GM19043 (cell line): ENCODE measurements around the gene DCST1.

Source experiments
- ATAC-seq: cut with Tn5 transposase; IDR thresholded peaks from one replicate; pipeline ENCODE4 v1.9.1; 2021; ENCODE audit warnings: low read depth; ENCODE audit not compliant: unreplicated experiment

The DCST1 gene

DNA sequence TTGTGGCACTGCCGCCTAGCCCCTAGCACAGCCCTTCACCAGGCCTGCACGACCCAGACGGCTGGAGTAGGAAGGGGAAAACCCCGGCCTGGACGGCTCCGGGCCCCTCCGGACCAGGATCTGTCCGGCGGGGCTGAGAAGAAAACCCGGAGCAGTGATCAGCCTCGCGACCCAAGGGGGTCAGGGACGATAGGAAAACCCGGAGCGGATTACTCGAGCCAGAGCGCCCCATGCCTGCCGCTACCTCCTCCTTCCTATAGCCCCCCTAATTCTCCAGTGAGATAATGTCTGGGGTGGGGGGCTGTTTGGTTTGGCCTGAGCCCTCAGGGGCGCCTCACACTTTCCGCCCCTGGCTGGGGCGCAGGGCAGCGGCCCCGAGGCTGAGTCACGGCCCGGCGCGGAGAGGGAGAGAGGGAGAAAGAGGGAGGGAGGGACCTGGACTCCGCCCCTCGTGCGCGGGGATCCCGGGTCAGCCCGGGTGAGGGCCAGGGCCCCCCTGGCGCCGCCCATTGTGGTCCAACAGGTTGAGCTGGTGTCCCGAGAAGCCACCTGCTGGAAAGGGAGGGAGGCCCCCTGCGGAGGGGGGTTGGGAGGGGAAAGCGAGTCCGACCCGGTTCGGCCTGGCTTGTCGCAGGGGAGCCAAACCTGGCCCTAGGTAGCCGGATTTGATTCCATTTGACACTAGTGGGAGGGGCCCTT, 32.7 kb upstream of the DCST1 start:
- ATAC-seq = no peak

DNA sequence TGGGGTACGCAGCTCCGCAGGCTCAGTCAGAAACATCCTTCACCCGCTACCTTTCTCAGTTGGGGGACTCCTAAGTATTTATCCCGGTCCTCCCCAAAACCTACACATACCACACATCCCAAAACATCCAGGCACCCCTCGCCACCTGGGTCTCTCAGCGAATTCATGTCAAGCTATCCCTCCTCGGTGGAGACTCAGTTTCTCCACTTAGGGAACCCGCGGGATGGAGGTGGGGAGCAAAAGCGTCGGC, 32.3 kb upstream of the DCST1 start:
- no peak for ATAC-seq

DNA sequence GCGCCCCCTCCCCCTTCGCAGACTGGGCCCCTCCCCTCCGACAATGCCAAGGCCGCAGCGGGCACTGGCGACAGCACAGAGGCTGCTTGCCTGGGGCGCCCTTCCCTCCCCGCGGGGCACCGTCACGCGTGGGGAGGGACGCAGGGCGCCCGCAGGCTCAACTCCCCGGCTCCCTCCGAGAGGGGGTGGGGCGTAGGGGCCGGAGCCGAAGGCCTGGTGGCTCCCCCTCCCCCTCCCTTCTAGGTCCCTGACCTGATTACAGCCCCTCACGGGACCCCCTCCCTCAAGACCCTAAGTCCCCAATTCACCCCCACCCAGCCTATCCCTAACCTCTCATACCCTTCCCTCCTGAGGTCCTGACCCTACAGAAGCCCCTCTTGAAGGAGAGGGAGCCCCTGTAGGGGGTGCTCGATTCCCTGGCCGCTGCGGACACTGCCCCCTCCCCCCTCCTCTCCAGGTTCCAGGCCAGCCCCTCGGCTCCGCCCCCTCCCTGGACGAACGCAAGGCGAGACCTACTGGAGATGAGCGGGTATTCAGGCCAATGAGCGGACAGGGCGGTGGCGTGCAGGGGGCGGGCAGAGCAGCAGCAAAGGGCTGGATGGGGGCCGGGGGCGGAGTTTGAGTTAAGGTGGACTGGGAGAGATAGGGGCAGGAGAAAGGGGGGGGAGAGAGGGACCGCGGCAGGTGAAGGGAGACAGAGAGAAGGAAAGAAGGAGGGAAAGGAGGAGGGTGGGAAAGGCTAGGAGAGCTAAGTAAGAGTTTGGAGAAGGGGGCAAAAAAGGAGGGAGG, 31.8 kb upstream of the DCST1 start:
- peak; percentile 51 for ATAC-seq

DNA sequence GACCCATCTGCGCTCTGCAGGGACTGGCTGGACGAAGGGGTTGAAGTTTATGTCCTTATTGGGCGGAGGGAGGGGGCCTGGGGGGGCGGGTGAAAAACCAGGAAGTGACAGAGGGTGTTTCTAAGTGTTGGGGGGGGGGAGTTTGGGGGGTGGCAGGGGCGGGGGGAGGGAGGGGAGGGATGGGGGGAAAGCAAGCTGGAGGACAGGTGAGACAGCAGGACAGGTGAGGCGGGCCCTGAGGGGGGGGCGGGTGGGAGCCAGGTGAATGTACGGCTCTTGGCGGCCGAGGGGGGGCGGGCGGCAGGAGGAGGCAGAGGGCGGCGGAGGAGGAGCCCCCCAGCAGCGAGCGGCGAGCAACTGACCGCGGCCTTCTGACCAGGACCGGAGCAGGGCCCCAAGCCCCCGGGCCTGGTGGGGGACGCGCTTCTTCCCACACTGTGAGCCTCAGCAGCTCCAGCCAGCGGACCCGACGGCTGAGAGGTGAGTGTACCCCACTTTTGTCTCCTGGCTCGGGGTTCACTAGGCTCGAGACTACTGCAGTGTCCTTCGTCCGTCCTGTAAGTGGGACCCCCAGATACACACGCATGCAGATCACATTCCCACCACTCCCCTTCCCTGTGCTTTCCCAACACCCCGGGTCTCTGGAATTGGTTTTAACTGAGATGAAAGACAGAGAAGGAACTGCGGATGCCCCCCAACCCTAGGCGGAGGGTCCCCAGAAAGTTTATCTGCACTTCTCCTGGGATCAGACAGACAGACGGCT, 31.0 kb upstream of the DCST1 start, which contains the start of gene ZBTB7B:
TSS of gene ZBTB7B (plus strand) at position 339 of the 763 bp plus-strand sequence. CDS start 11,859 bp downstream, outside the sequence.
- ATAC-seq = no peak

DNA sequence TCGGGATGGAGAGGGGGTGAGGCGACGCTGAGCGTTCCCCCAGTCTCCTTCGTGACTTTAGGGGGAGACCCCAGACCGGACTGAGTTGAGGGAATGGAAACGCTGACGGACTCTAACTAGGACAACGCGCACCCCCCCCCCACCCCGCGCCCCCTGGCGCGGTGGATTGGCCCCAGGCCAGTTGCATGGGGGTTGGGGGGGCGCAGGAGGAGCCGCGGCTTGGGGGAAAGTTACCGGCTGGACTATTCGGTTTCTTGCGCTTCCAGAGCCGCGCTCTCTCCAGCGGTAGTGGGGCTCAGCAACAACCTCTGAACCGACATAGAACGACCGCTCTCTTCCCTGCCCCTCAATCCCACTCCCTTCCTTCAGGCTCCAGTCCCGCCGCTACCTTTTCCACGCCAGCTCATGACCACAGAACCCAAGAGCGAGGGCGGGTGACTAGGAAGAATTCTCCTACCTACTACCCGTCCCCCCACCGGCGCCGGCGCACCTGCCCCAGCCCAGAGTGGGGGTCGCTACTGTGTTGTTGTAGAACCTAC, 30.3 kb upstream of the DCST1 start:
- ATAC-seq = no peak

DNA sequence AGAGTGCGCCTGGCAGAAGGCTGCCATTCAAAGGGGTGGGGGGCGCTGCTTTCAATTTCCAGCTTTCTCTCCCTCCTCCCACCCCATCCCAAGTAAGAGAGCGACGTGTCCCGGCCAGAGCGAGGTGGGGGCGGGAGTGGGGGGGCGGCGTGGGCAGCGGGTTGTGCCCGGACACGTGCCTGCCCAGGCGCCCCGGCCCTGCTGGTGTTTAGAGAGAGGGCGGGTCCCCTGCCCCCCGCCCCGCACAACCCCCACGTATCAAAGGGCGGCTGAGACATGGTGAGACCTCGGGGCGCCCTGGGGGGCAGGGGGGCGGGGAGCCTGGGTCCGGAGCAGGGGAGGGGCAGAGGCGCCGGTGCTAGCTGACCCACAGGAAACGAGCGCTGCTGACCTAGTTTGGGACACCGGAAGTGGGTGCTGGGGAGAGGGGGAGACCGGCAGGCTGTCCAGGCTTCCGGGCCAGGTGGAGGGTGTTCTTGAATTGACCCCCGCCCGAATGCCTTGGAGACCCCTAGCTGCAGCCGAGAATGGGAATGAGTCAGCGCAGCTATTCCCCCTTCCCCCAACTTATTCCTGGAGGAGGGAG, 29.8 kb upstream of the DCST1 start:
- no peak for ATAC-seq

DNA sequence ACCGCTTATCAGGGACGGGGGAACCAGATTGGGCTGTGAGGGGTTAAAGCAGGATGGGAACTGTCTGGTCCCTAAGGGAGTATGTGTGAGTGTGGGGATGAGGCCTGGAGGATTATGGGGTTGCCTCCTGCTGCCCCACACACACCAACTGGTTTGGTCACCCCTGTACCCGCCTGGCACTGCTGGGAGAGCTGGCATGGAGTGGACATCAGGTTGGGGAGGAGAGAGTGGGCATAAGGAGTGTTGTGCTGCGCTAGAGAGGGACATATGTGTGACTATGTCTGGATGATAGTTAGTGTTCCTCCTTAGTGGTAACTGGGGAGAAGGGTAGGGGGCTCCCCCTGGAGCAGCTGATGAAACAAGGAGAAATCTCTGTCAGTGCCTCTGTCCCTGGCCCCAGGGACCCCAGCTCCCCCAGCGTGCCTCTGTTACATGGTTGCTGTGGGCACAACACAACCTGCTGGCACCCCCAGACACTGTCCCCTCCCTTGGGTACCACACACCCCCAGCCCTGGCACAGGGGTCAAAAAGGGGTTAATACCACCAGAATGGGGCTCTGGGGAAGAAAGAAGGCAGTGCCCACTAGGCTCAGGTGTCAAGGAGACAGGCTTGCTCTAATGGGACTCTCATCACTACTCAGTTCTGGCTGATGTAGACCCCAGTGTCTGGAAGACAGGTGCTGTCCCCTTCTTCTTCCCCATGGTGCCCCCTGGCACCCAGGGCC, 29.1 kb upstream of the DCST1 start:
- ATAC-seq = no peak

DNA sequence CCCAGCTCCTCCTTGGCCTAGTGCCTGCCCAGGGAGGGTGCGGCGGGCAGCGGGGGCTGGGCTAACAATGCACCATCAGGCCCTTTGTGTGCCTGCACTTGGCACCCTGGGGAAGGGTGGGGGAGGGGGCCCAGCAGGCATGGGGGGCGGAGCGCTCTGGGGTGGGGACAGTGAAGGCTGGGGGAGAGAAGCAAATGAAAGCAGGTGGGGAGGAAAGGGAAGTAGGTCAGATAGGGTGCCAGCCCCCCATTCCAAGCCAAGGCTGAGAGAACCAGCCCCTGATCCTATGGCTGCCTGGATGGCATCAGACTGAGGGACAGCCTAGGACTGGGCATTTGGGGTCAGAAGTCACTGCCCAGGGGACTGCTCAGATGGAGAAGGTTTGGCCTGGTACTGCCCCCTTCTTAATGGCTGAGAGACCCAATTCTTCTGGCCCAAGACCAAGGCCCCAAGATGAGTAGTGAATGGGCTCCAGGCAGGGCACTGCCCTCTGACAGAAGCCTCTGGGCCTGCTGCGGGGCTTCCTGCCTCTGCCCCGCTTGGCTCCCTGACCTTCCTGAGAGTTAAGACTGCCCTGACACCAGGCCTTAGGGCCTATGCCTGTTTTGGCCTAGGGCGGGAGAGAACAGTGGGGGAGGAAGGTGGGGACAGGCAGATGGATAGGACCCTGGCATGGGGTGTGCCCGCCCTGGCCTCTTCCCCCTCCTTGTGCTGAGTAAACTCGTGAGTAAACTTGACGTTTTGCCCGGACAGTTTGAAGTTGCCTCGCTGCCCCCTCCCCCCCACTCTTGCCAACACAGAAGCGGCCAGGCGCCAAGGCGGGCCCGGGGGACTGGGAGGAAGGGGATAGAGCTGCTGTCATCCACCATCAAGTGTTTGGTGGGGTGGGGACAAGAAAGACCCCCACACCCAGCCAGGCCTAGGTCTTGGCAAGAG, 28.3 kb upstream of the DCST1 start:
- no peak for ATAC-seq

DNA sequence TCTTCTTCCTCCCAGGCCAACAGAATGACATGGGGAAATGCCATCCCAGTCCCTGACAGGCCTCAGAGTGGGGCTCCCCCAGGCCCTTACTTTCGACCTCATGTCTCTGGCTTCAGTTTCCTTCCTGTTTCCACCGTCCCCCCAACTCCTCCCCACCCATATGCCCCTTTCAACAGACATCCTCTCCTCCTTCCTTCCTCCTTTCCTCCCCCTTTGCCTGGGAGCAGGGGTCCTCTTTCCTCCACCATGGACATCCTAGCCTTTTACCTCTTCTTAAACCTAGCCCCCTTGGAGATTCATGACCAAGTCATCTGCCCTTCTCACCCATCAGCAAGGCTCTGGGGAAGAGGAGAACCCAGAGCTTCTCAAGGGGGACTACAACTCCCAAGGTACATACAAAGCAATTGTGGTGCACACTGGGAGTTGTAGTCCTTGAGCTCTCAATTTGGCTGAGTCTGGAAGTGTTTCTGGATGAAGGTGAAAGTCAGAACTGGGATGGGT, 27.0 kb upstream of the DCST1 start:
- no peak for ATAC-seq

DNA sequence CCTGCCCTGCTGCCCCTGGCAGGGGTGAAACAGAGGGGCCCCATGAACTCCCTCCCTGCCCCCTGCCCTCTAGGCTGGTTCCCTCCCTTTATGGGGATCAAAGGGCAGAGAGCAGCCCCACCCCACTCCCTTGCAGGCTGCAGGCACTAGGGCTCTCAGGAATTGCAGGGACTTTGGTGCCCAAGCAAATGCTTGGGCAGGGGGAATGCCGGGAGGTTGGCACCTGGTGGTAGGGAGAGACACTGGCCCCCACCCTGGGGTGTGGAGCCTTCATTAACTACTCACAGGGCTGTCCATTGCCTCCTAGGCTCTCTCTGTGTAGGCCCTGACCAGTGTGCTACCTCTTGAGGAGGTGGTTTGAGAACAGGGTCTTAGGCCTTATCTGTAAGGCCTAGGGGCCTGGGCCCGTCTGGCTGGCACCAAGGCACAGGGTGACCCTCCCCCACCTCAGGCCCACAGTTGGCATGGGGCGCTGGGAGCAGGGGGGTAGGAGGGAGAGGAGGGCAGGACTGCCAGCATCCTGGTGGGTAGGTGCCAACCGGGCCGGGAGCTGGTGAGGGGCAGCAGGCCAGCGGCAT, 26.3 kb upstream of the DCST1 start:
- no peak for ATAC-seq

DNA sequence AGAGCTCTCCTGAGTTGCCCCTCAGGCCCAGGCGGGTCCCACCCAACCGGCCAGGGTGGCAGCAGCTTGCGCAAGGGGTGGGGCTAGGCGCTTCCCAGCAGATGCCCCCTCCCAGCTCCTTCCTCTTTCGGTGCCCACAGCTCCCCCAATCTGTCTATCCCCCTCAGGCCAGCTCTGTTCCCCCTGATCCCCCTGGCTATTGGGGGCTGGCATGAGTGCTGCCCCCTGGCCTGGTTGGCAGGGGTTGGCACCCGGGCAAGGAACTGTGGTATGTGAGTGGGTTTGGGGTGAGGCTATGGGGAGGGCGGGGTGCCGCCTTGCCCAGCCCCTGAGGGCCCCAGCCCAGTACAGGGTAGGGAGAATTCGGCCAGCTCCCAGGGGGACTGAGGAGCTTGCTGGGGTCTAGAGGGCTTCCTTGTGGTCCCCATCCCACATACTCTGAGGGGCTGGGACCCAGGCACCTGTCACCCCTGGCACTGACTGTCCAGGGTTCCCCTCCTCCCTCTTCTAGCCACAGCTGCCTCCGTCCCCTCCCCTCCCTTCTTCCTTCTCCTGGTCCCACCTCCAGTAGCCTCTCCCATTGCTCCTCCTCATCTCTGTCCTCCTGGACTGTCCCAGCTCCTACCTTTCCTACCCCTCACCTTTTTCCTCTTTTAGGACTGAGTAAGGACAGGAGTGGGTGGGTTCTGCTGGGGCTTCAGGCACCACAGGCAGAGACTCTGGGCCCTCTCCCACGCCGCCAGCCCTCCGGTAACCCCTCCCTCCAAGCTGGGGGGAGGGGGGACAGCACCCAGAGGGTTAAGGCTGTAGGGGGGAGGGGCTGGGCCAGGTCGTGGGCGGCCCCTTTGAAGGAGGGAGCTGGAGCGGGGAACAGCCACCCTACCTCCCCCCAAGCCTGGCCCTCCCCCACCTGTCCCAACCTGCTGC, 25.3 kb upstream of the DCST1 start:
- no peak for ATAC-seq

DNA sequence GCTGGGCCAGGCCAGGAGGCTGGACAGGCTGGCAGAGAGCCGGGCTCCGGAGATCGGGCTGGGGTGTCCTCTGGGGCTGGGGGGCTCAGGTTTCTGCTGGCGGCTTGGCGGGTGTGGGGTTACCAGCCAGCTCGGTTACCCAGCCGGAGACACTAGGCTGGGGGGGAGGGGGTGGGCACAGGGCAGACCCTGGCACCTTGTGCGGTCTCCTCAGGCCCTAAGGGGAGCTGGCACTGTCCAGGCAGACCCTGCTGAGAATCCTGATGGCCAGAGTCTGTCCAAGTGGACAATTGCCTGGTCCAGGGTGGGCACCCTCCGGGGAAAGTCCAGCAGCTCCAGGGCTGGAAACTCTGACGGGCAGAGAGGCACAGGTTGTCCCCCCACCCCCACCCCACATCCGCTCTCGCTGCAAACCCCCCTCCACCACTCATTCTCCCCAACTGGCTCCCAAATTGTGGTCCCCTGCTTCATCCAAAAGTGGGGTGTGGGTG, 24.4 kb upstream of the DCST1 start:
- ATAC-seq = no peak

DNA sequence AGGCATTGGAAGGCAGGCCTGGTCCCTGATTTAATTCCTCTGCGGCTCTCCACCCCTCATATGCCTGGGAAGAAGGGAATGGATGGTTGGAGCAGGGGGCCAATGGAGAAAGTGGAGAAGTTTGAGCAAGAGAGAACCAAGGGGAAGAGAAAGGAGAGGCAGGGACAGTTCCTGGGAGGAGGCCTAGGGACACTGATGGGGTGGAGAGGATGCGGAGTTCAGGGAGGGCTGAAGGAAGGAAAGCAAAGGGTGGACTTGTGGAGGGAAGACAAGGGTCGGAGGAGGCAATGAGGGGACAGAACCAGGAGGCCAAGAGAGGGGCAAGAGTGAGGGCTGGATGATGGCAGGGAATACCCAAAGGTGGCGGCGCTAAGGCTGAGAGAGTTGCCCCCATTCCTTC, 23.9 kb upstream of the DCST1 start:
- no peak for ATAC-seq

DNA sequence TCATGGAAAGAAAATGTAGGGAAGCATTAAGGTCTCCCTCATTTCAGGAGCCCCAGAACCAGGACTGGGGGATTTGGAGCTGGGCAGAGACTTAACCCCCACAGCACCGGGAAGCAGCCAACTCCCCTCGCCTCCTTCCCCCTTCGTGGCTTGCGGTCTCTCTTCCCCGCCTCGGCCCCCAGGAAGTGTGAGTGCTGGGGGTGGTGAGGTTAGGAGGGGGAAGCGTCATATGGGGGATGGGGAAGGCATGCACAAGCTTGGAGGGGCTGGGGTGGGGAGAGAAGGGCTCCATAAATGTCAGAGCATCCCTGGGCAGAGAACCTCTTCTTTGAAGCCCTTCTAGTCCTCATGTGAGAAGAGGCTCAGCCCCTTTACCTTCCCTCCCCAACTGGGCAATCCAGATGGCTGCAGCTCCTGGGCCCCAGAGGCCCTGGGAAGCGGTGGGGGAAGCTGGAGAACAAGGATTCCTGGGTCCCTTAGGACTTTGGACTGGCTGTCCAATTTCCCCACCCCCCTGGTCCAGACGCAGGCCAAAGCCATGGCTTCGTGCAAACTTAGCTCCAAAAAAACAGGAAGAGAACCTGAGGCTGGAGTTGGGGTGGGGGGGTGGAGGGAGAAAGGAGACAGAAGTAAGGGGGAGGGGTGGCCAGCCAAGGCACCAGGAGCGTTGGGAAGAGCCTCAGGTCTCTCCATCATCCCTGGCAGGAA, 23.3 kb upstream of the DCST1 start:
- no peak for ATAC-seq

DNA sequence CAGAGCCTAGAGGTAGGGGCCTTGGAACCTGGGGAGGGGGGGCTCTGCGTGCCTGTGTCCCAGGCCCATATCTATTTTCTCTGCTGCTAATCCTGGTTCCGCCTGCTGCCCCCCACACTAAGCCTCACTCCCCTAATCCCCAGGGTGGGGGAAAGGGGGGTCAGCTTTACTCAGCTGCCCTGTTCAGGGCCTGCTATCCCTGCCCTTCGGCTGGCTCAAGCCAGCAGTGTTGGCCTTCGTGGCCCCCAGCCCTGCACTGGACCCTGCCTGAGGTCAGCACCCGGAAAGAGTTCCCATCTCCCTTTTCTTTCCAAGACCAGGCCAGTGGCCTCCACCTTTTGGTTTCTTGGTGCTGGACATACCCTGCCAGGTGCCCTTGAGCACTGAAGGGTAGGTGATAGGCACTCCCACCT, 22.6 kb upstream of the DCST1 start:
- ATAC-seq = no peak

DNA sequence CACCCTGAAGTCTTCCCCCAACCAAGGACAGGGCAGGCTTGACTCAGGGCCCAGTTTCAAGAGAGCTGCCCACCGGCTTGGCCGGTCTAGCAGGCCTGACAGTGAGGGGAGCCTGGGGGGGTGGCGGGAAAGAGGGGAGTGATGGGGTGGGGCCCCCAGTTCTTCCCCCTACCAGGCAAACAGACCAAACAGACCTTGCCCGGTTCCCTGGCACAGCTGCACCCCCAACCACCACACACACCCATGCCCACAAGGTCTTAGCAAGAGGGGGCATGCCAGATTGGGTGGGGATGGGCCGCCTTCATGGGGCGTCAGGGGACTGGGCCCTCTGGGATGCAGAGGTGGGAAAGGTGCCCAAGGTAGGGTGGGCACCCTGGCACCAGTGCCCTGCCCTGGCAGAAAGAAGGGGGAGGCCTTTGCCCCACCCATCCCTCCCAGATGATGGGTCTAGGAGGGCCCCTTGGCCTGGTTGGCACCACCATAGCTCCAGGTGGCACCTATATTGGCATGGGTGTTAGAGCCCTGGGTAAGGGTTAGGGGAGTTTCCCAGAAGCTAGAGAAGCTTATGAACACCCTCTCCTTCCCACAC, 22.1 kb upstream of the DCST1 start:
- ATAC-seq = no peak
